GM21576 (cell line): ENCODE data around the gene RHOH.

ENCODE experiments used
- ATAC-seq: cut with Tn5 transposase; IDR thresholded peaks from one replicate; pipeline ENCODE4 v1.9.1; 2021; ENCODE audit warnings: mild to moderate bottlenecking, moderate library complexity; ENCODE audit not compliant: unreplicated experiment

Gene RHOH

GRCh38 chr4:40204507-40205258 lies 7.9 kb downstream of the RHOH start:
- no peak for ATAC-seq

DNA sequence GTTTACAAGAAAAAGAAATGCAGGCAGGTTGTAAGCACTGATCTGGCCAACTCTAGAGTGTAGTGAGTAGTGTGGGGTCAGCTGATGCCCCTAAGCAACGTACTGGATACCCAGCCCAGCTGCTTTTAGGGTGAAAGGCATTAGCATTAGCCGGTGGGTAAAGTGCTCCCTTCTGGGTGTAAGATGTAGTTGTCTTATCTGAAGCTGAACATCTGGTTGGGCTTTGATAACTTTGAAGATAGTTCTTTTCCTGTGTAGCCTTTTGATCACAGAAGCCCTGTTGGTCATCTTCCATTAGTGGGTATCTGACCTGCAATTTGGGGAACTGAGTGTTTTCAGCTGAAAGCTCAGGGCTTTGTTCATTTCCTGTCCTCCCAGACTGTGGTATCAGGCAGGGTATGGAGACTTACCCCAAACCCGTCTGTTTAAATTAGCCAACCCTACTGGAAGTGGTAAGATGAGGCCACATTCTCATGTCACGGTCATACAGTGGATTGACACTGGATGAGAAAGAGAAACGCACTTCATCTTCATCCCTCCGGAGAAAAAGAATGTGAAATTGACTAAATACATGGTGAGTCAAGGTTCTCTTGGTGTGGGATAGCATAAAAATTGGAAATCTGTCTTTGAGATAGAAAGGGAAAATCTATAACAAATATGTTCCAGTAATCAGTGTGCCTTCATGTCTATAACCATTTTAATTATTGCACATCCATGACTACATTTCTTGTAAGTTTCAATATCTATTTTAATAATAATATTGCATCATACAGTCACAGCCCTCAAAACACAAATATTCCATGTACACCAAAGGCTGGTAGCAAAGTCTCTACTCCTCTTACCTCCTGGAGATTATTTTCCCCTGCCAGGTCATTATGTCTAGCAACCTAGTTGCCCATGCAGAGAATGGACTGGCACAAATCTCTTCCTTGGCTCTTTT lies 8.7 kb downstream of the RHOH start:
- ATAC-seq, result peak; percentile 65

DNA sequence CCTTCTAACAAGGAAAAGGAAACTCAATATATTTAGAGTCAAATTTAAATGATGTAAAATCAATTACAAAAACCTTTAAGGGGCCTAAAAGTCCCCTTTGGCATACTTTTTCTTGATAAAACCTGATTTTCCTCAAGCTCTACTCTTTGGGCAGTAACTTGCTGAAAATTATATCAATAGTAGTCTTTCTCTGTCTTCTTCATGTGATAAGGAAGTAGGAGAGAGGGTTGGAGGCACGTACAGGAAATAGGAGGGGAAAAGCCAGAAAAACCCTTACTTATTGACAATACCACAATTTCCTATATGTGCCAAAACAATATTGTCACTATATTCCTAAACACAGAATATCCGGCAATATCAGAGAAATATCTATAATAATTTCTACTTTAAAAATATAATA lies 9.6 kb downstream of the RHOH start:
- no peak for ATAC-seq

DNA sequence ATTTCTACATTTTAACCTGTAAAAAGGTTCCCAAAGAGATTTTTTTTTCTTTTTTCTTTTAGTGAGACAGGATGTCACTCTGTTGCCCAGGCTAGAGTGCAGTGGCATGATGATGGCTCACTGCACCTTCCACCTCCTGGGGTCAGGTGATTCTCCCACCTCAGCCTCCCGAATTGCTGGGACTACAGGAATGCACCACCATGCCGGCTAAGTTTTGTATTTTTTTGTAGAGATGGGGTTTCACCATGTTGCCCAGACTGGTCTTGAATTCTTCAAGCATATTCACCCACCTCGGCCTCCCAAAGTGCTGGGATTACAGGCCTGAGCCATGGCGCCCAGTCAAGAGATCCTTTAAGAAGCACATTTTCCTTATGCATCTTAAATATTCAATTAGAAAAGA lies 12.6 kb downstream of the RHOH start:
- no peak for ATAC-seq

DNA sequence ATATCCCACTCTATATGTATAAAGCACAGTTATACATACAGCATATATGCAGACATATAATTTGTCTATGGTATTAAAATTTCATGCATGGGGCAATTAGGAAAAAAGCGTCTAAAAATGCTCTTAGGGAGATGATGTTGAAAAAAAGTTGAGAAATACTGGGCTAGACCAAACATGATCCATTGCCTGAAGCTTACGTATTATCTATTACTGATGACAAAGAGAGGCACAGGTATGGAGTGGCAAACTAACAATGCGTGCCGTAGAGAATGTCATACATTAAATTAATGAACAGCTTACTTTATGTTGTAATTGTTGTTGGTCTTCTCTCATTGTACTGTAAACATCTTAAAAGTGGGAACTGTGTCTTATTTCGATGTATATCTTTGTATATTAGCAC lies 13.9 kb downstream of the RHOH start:
- ATAC-seq, result no peak

- no peak for ATAC-seq
These were observed 14.7 kb downstream of the RHOH start for GRCh38 chr4:40211224-40212185.

GRCh38 chr4:40212674-40213527 lies 16.1 kb downstream of the RHOH start:
- no peak for ATAC-seq

- ATAC-seq, result no peak
These were observed 17.2 kb downstream of the RHOH start for GRCh38 chr4:40214038-40214437.

DNA sequence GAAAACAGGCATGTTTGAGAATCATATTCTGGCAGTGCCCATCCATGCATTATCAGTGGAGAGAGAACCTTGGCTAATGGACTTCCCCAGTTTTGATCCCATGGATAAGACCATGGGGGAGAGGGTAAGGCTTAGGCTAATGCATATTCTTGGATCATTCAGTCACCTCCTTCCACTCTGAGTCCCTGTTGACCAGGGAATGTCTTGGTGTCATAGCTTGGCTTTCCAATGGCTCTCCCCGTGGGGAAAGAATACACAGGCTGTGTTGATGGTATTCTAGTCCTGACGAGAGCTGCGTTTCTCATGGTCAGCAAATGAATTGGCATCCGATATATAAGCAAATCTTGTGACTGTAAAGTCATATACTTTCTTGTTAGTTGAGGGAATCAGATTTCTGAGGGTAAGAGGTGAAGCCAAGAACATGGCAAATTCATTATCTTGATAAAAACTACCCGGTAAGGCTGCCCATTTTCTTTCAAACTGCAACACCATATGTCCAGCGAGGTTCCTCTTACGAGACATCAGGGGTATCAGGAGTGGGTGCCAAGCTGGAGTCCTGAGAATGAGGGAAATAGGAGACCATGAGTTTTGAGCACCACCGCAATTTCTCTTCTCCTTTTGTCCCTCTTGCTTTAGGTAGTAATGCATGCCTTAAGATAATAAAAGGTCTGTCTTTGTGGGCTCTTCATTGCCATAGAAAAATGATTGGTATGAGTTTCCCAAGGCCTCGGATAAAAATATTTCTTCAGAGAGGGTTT lies 18.0 kb downstream of the RHOH start:
- ATAC-seq, result no peak

DNA sequence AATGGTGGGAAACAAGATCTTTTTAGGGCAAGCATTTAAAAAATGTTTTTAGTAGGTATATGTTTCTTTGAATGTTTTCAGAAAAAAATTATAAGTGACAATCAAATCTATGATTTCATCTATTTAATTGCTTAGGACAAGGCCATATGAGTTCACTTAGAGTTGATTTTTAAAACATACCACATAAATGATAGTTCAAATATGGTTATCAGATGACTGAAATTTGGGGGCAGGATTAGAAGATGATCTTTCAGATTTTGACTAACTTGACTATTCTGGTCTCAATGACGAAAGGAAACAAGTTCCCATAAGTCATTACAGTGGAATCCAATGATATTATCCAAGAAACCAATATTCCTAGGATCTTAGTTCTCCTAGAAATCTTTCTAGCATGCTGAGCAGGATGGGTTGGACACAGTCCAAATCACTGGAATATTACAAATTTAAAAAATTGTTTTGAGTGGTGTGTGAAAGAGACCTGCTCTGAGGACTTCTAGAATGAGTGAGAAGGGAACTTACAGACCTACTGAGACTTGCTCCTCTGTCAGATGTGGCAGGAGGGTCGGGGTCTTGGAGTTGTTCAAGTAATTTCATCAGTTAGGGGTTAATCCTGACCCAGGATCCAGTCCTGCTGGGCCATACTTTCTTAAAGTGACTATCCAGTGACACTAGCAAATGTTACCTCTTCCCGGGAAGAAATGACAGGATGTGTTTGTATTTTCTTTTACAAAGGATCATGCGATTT lies 20.0 kb downstream of the RHOH start:
- no peak for ATAC-seq

DNA sequence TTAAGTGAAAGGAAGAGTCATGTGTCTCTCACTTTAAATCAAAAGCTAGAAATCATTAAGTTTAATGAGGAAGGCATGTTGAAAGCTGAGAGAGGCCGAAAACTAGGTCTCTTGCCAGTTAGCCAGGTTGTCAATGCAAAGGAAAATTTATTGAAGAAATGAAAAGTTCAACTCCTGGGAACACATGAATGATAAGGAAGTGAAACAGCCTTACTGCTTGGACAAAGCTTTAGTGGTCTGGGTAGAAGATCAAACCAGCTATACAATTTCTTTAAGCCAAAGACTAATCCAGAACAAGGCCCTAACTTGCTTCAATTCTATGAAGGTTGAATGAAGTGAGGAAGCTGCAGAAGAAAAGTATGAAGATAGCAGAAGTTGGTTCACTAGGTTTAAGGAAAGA lies 24.9 kb downstream of the RHOH start:
- ATAC-seq, result no peak

- no peak for ATAC-seq
These were observed 26.5 kb downstream of the RHOH start for GRCh38 chr4:40223343-40223742.

- ATAC-seq, result no peak
These were observed 27.6 kb downstream of the RHOH start for GRCh38 chr4:40224432-40224831.

- no peak for ATAC-seq
These were observed 28.7 kb downstream of the RHOH start for GRCh38 chr4:40225497-40225896.

DNA sequence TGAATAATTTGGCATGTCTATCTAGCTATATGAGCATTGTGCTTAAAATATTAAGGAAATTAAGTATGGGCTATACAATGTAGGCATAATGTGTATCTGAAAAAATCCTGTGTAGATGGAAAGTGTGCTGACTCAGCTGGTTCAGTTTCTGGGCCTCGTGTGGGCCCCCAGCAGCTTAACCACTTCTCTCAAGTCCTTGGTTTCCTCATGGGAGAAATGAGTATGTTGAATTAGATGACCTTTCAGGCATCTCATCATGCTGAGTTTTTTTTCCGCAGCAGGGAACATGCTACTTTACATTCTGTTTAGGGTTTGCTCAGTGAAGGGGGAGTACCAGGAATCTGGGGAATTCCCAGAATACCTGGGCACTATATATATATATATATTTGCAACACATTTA lies 30.5 kb downstream of the RHOH start:
- ATAC-seq, result peak; percentile 40

DNA sequence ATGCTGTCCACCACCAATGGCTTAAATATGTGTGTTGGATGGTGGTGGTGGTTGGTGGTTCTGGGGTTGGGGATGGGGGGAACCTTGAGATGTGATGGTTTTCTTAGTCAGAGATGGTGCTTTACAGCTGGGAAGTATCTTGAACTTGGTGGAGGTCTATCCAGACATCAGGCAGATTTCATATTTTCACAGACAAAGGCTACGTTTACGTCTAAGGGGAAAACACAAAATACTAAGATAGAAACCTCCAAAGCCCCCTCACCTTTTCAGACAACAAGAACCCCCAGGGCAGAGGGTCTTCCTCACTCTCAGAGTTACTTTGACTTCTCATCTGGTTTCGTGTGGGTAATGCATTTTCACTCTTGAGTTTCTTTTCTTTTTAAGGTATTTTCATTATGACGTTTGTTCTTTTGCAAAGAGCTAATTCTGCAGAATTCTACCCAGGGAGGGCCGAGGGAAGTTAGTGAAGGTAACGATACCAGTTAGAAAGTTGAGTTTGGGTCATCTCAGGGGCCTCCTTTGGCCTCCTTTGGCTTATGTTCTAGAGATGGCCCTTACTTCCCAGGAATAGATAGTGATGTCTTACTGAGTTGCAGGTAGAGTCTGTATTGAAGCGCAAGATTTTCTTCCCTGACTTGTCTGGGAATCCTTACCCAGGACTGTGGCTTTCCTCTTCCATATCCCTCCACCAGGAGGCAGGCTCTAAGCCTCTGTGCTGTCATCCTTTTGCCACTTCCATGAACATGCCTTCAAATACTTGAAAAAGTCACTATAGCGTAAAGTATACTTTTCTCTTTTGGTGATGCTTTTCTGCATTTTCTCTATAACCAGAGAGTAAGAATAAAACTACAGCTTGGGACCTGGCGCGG lies 31.9 kb downstream of the RHOH start:
- peak; percentile 48 for ATAC-seq

DNA sequence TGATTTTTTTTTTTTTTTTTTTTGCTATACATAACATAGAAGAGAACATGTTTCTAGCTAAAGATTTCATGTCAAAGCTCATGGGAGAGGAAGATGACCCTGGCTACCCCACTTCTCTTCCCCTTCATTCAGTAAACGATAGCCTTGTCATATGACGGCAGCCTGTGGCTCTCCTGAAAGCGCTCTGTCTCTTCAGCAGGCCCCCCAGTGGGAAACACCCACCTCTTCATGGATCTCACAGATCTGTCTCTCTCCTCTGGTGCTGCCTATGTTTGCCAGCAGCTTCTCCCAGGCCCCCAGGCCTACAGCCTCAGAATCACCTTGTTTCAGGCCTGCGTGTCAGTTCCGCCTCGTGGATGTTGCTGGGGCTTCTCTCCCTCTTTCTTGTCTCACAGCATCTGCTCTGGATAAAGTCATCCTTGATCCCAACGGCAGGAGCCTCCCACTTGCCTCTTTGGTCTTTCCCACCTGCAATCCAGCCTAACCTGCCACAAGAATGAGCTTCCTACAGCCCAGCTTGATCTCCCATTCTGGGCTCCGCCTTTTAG lies 34.6 kb downstream of the RHOH start:
- no peak for ATAC-seq
